ENCODE measurements around the gene NIN.

NIN gene

GRCh38 chr14:50804181-50804721 lies 26.7 kb downstream of the NIN start:
- Histone ChIP-seq H3K27ac (ENCODE audit: insufficient read depth in 1 of 2, low read depth in 1 of 2, low read length in 2 of 2, poor library complexity in 1 of 2, severe bottlenecking in 2 of 2) (no peak overlapping the region), H3K9me3 (ENCODE audit: control extremely low read depth in 1 of 5, control insufficient read depth in 4 of 5, insufficient read depth in 2 of 5, low read depth in 1 of 5, low read length in 4 of 5) (no peaks in the 10 kb centered on the region), H3K36me3 (ENCODE audit: control insufficient read depth in 4 of 4, insufficient read depth in 4 of 4, low read length in 3 of 4) (peaks cover 12 to 58% (median 33%) of the 10 kb centered on the region in 4 experiments), H3K4me1 (ENCODE audit: control extremely low read depth in 1 of 4, control insufficient read depth in 4 of 4, insufficient read depth in 4 of 4, low read length in 3 of 4) (no peaks in the 10 kb centered on the region), H3K27me3 (replicated peaks in 2 of 5; ENCODE audit: control insufficient read depth in 4 of 5, insufficient read depth in 5 of 5, low read length in 4 of 5) (no peaks in the 10 kb centered on the region), H3K4me3 (ENCODE audit: control insufficient read depth in 1 of 7, extremely low read depth in 1 of 7, insufficient read depth in 4 of 7, low read depth in 2 of 7, low read length in 6 of 7) (no peak overlapping the region)
- 100% methylated on average over 5 of the region's 5 CpGs for WGBS (ENCODE audit: insufficient coverage)
- ChIA-PET POLR2A (no interaction called here), CTCF (interaction anchor here (1.0 to 2.4 kb wide), 6 partner anchors 15 to 56 kb away, joined by 3 to 9 read pairs (median 3); no protein-coding TSS in a partner anchor)
- no peak for DNase-seq

GRCh38 chr14:50801706-50802105 lies 29.3 kb downstream of the NIN start:
- H3K27ac ChIP-seq (ENCODE audit: insufficient read depth in 1 of 2, low read depth in 1 of 2, low read length in 2 of 2, poor library complexity in 1 of 2, severe bottlenecking in 2 of 2): no peak overlapping the region
- ChIA-PET CTCF (interaction anchor here (1.0 kb wide), 1 partner anchor 15 kb away, joined by 3 read pairs; no protein-coding TSS in a partner anchor), POLR2A (no interaction called here)

GRCh38 chr14:50800032-50800431 lies 30.9 kb downstream of the NIN start:
- CTCF ChIA-PET: interaction anchor here (1.1 to 1.7 kb wide), 4 partner anchors 10 to 59 kb away, joined by 3 to 6 read pairs (median 4); no protein-coding TSS in a partner anchor
- POLR2A ChIA-PET: no interaction called here
- H3K27ac ChIP-seq (ENCODE audit: insufficient read depth in 1 of 2, low read depth in 1 of 2, low read length in 2 of 2, poor library complexity in 1 of 2, severe bottlenecking in 2 of 2): no peak overlapping the region
- H3K36me3 ChIP-seq (ENCODE audit: control insufficient read depth in 4 of 4, insufficient read depth in 4 of 4, low read length in 3 of 4): peaks cover 14 to 61% (median 25%) of the 10 kb centered on the region in 4 experiments
- no peak overlapping the region for H3K4me3 ChIP-seq (ENCODE audit: control insufficient read depth in 1 of 7, extremely low read depth in 1 of 7, insufficient read depth in 4 of 7, low read depth in 2 of 7, low read length in 6 of 7)
- H3K27me3 ChIP-seq (replicated peaks in 2 of 5; ENCODE audit: control insufficient read depth in 4 of 5, insufficient read depth in 5 of 5, low read length in 4 of 5): no peaks in the 10 kb centered on the region
- H3K4me1 ChIP-seq (ENCODE audit: control extremely low read depth in 1 of 4, control insufficient read depth in 4 of 4, insufficient read depth in 4 of 4, low read length in 3 of 4): no peaks in the 10 kb centered on the region
- DNase-seq: no peak
- H3K9me3 ChIP-seq (ENCODE audit: control extremely low read depth in 1 of 5, control insufficient read depth in 4 of 5, insufficient read depth in 2 of 5, low read depth in 1 of 5, low read length in 4 of 5): no peaks in the 10 kb centered on the region
- WGBS (ENCODE audit: insufficient coverage): no CpG with 5 or more reads among the region's 1 CpG

More at GRCh38 chr14:50801706-50802105, 29.3 kb downstream of the NIN start:
- WGBS (ENCODE audit: insufficient coverage): no CpG with 5 or more reads among the region's 1 CpG
- Histone ChIP-seq H3K4me1 (ENCODE audit: control extremely low read depth in 1 of 4, control insufficient read depth in 4 of 4, insufficient read depth in 4 of 4, low read length in 3 of 4) (no peaks in the 10 kb centered on the region), H3K9me3 (ENCODE audit: control extremely low read depth in 1 of 5, control insufficient read depth in 4 of 5, insufficient read depth in 2 of 5, low read depth in 1 of 5, low read length in 4 of 5) (no peaks in the 10 kb centered on the region), H3K4me3 (ENCODE audit: control insufficient read depth in 1 of 7, extremely low read depth in 1 of 7, insufficient read depth in 4 of 7, low read depth in 2 of 7, low read length in 6 of 7) (no peak overlapping the region), H3K27me3 (replicated peaks in 2 of 5; ENCODE audit: control insufficient read depth in 4 of 5, insufficient read depth in 5 of 5, low read length in 4 of 5) (no peaks in the 10 kb centered on the region), H3K36me3 (ENCODE audit: control insufficient read depth in 4 of 4, insufficient read depth in 4 of 4, low read length in 3 of 4) (peaks cover 14 to 64% (median 34%) of the 10 kb centered on the region in 4 experiments)
- no peak for DNase-seq

- CTCF ChIA-PET: interaction anchor here (1.4 to 3.5 kb wide), 3 partner anchors 8 to 24 kb away, joined by 4 to 13 read pairs (median 5); no protein-coding TSS in a partner anchor
- no peaks in the 10 kb centered on the region for H3K4me1 ChIP-seq (ENCODE audit: control extremely low read depth in 1 of 4, control insufficient read depth in 4 of 4, insufficient read depth in 4 of 4, low read length in 3 of 4)
- WGBS (ENCODE audit: insufficient coverage): 93% methylated on average over 2 of the region's 2 CpGs
- no peaks in the 10 kb centered on the region for H3K9me3 ChIP-seq (ENCODE audit: control extremely low read depth in 1 of 5, control insufficient read depth in 4 of 5, insufficient read depth in 2 of 5, low read depth in 1 of 5, low read length in 4 of 5)
- H3K27me3 ChIP-seq (replicated peaks in 2 of 5; ENCODE audit: control insufficient read depth in 4 of 5, insufficient read depth in 5 of 5, low read length in 4 of 5): no peaks in the 10 kb centered on the region
- H3K27ac ChIP-seq (ENCODE audit: insufficient read depth in 1 of 2, low read depth in 1 of 2, low read length in 2 of 2, poor library complexity in 1 of 2, severe bottlenecking in 2 of 2): no peak overlapping the region
- H3K36me3 ChIP-seq (ENCODE audit: control insufficient read depth in 4 of 4, insufficient read depth in 4 of 4, low read length in 3 of 4): peaks cover 9 to 47% (median 18%) of the 10 kb centered on the region in 4 experiments
- H3K4me3 ChIP-seq (ENCODE audit: control insufficient read depth in 1 of 7, extremely low read depth in 1 of 7, insufficient read depth in 4 of 7, low read depth in 2 of 7, low read length in 6 of 7): no peak overlapping the region
- DNase-seq: no peak
- POLR2A ChIA-PET: no interaction called here
These were observed 32.9 kb downstream of the NIN start for GRCh38 chr14:50798048-50798421.

- Histone ChIP-seq H3K4me1 (ENCODE audit: control extremely low read depth in 1 of 4, control insufficient read depth in 4 of 4, insufficient read depth in 4 of 4, low read length in 3 of 4) (no peaks in the 10 kb centered on the region), H3K36me3 (ENCODE audit: control insufficient read depth in 4 of 4, insufficient read depth in 4 of 4, low read length in 3 of 4) (peaks cover 9 to 53% (median 23%) of the 10 kb centered on the region in 4 experiments), H3K27ac (ENCODE audit: insufficient read depth in 1 of 2, low read depth in 1 of 2, low read length in 2 of 2, poor library complexity in 1 of 2, severe bottlenecking in 2 of 2) (no peak overlapping the region), H3K4me3 (ENCODE audit: control insufficient read depth in 1 of 7, extremely low read depth in 1 of 7, insufficient read depth in 4 of 7, low read depth in 2 of 7, low read length in 6 of 7) (no peak overlapping the region), H3K27me3 (replicated peaks in 2 of 5; ENCODE audit: control insufficient read depth in 4 of 5, insufficient read depth in 5 of 5, low read length in 4 of 5) (no peaks in the 10 kb centered on the region), H3K9me3 (ENCODE audit: control extremely low read depth in 1 of 5, control insufficient read depth in 4 of 5, insufficient read depth in 2 of 5, low read depth in 1 of 5, low read length in 4 of 5) (no peaks in the 10 kb centered on the region)
- DNase-seq: no peak
- ChIA-PET CTCF (interaction anchor here (0.9 to 3.5 kb wide), 5 partner anchors 10 to 24 kb away, joined by 4 to 13 read pairs (median 8); no protein-coding TSS in a partner anchor), POLR2A (no interaction called here)
- 75% methylated on average over 1 of the region's 6 CpGs for WGBS (ENCODE audit: insufficient coverage)
These were observed 33.5 kb downstream of the NIN start for GRCh38 chr14:50797250-50798047.

GRCh38 chr14:50796390-50796789 lies 34.6 kb downstream of the NIN start:
- ChIA-PET CTCF (interaction anchor here (0.8 to 3.5 kb wide), 6 partner anchors 9 to 66 kb away, joined by 3 to 13 read pairs (median 6); no protein-coding TSS in a partner anchor), POLR2A (no interaction called here)
- WGBS (ENCODE audit: insufficient coverage): 86% methylated on average over 4 of the region's 6 CpGs

GRCh38 chr14:50795909-50796308 lies 35.1 kb downstream of the NIN start:
- no peak for DNase-seq
- Histone ChIP-seq H3K4me3 (ENCODE audit: control insufficient read depth in 1 of 7, extremely low read depth in 1 of 7, insufficient read depth in 4 of 7, low read depth in 2 of 7, low read length in 6 of 7) (no peak overlapping the region), H3K27ac (ENCODE audit: insufficient read depth in 1 of 2, low read depth in 1 of 2, low read length in 2 of 2, poor library complexity in 1 of 2, severe bottlenecking in 2 of 2) (no peak overlapping the region), H3K4me1 (ENCODE audit: control extremely low read depth in 1 of 4, control insufficient read depth in 4 of 4, insufficient read depth in 4 of 4, low read length in 3 of 4) (no peaks in the 10 kb centered on the region), H3K36me3 (ENCODE audit: control insufficient read depth in 4 of 4, insufficient read depth in 4 of 4, low read length in 3 of 4) (peaks cover 7 to 56% (median 31%) of the 10 kb centered on the region in 4 experiments), H3K9me3 (ENCODE audit: control extremely low read depth in 1 of 5, control insufficient read depth in 4 of 5, insufficient read depth in 2 of 5, low read depth in 1 of 5, low read length in 4 of 5) (no peaks in the 10 kb centered on the region), H3K27me3 (replicated peaks in 2 of 5; ENCODE audit: control insufficient read depth in 4 of 5, insufficient read depth in 5 of 5, low read length in 4 of 5) (no peaks in the 10 kb centered on the region)
- 80% methylated on average over 1 of the region's 3 CpGs for WGBS (ENCODE audit: insufficient coverage)
- ChIA-PET POLR2A (no interaction called here), CTCF (interaction anchor here (0.6 to 3.5 kb wide), 5 partner anchors 13 to 130 kb away, joined by 3 to 13 read pairs (median 8); no protein-coding TSS in a partner anchor)

More at GRCh38 chr14:50796390-50796789, 34.6 kb downstream of the NIN start:
- no peaks in the 10 kb centered on the region for H3K9me3 ChIP-seq (ENCODE audit: control extremely low read depth in 1 of 5, control insufficient read depth in 4 of 5, insufficient read depth in 2 of 5, low read depth in 1 of 5, low read length in 4 of 5)
- DNase-seq: no peak
- peaks cover 8 to 55% (median 32%) of the 10 kb centered on the region in 4 experiments for H3K36me3 ChIP-seq (ENCODE audit: control insufficient read depth in 4 of 4, insufficient read depth in 4 of 4, low read length in 3 of 4)
- no peaks in the 10 kb centered on the region for H3K27me3 ChIP-seq (replicated peaks in 2 of 5; ENCODE audit: control insufficient read depth in 4 of 5, insufficient read depth in 5 of 5, low read length in 4 of 5)
- H3K4me3 ChIP-seq (ENCODE audit: control insufficient read depth in 1 of 7, extremely low read depth in 1 of 7, insufficient read depth in 4 of 7, low read depth in 2 of 7, low read length in 6 of 7): no peak overlapping the region
- no peaks in the 10 kb centered on the region for H3K4me1 ChIP-seq (ENCODE audit: control extremely low read depth in 1 of 4, control insufficient read depth in 4 of 4, insufficient read depth in 4 of 4, low read length in 3 of 4)
- no peak overlapping the region for H3K27ac ChIP-seq (ENCODE audit: insufficient read depth in 1 of 2, low read depth in 1 of 2, low read length in 2 of 2, poor library complexity in 1 of 2, severe bottlenecking in 2 of 2)

All from common myeloid progenitor, CD34-positive (primary cell).